Measurements from ENCODE around the gene FARS2. TPM values are rescaled to one million over a fixed set of nuclear protein-coding genes. Genes with fewer than 3 reads are reported as not detected.
"Not testable (repeated sequence)": the region's sequence is repeated elsewhere in the genome, so short reads cannot be mapped to it uniquely, and the experiment has no call there.

The FARS2 gene
- polyA plus RNA-seq, 1 of the 3 experiments (the other 2 are of a cell fraction), result 12.5 TPM

GRCh38 chr6:5682530-5682929 lies 421.2 kb downstream of the FARS2 start:
- POLR2A ChIA-PET, result no interaction called here

GRCh38 chr6:5683747-5684146 lies 422.4 kb downstream of the FARS2 start:
- H3F3A ChIP-seq (replicated peaks; ENCODE audit: insufficient read depth); H3K36me3 ChIP-seq (replicated peaks in 1 of 2; ENCODE audit: control insufficient read depth in 1 of 2, insufficient read depth in 2 of 2, low read length in 1 of 2); H3K9me3 ChIP-seq; H3K79me2 ChIP-seq (ENCODE audit: insufficient read depth); H3K4me1 ChIP-seq (ENCODE audit: control insufficient read depth in 1 of 2, insufficient read depth in 2 of 2, low read depth in 1 of 2, low read length in 1 of 2); POLR2A ChIA-PET; H2AFZ ChIP-seq (ENCODE audit: low read depth); H3K27ac ChIP-seq (ENCODE audit: low read depth in 2 of 2, low read length in 1 of 2); H4K20me1 ChIP-seq (ENCODE audit: insufficient read depth); CTCF ChIA-PET; DNase-seq; H3K4me3 ChIP-seq (ENCODE audit: low read depth in 2 of 2, low read length in 1 of 2); H3K4me2 ChIP-seq; H3K9ac ChIP-seq; H3K27me3 ChIP-seq (ENCODE audit: insufficient read depth); H3K9me2 ChIP-seq: not testable (repeated sequence)
- WGBS (ENCODE audit: low lambda C conversion rate), result 79% methylated on average over 5 of the region's 5 CpGs

More at GRCh38 chr6:5682530-5682929, 421.2 kb downstream of the FARS2 start:
- no peak overlapping the region for H3K27ac ChIP-seq (ENCODE audit: low read depth in 2 of 2, low read length in 1 of 2)
- no peaks in the 10 kb centered on the region for H3K9me2 ChIP-seq
- H3K27me3 ChIP-seq (ENCODE audit: insufficient read depth), result no peaks in the 10 kb centered on the region
- H3F3A ChIP-seq (replicated peaks; ENCODE audit: insufficient read depth), result no peaks in the 10 kb centered on the region
- no peaks in the 10 kb centered on the region for H3K9me3 ChIP-seq
- no peak for TF ChIP-seq RXRA (IDR thresholded peaks at IDR 0.05; ENCODE audit: borderline replicate concordance, low read depth)
- no peak for DNase-seq
- no peak overlapping the region for H2AFZ ChIP-seq (ENCODE audit: low read depth)
- H3K4me1 ChIP-seq (ENCODE audit: control insufficient read depth in 1 of 2, insufficient read depth in 2 of 2, low read depth in 1 of 2, low read length in 1 of 2), result no peaks in the 10 kb centered on the region
- WGBS (ENCODE audit: low lambda C conversion rate), result 90% methylated on average over 4 of the region's 4 CpGs
- no peak overlapping the region for H3K9ac ChIP-seq
- CTCF ChIA-PET, result no interaction called here
- no peaks in the 10 kb centered on the region for H3K79me2 ChIP-seq (ENCODE audit: insufficient read depth)
- no peak overlapping the region for H3K4me3 ChIP-seq (ENCODE audit: low read depth in 2 of 2, low read length in 1 of 2)
- H4K20me1 ChIP-seq (ENCODE audit: insufficient read depth), result no peaks in the 10 kb centered on the region
- H3K4me2 ChIP-seq, result no peak overlapping the region
- no peaks in the 10 kb centered on the region for H3K36me3 ChIP-seq (replicated peaks in 1 of 2; ENCODE audit: control insufficient read depth in 1 of 2, insufficient read depth in 2 of 2, low read length in 1 of 2)

- H3K4me2 ChIP-seq, result no peak overlapping the region
- no peaks in the 10 kb centered on the region for H3F3A ChIP-seq (replicated peaks; ENCODE audit: insufficient read depth)
- H3K79me2 ChIP-seq (ENCODE audit: insufficient read depth), result no peaks in the 10 kb centered on the region
- H3K27me3 ChIP-seq (ENCODE audit: insufficient read depth), result no peaks in the 10 kb centered on the region
- ChIA-PET CTCF (interaction anchor here (0.9 kb wide), 1 partner anchor 213 kb away, joined by 3 read pairs; no protein-coding TSS in a partner anchor), POLR2A (no interaction called here)
- DNase-seq, result no peak
- H3K27ac ChIP-seq (ENCODE audit: low read depth in 2 of 2, low read length in 1 of 2), result no peak overlapping the region
- H2AFZ ChIP-seq (ENCODE audit: low read depth), result no peak overlapping the region
- H3K36me3 ChIP-seq (replicated peaks in 1 of 2; ENCODE audit: control insufficient read depth in 1 of 2, insufficient read depth in 2 of 2, low read length in 1 of 2), result no peaks in the 10 kb centered on the region
- H3K4me3 ChIP-seq (ENCODE audit: low read depth in 2 of 2, low read length in 1 of 2), result no peak overlapping the region
- TF ChIP-seq FOXJ3 (CRISPR knock-in tag; IDR thresholded peaks at IDR 0.05) (no peak), USF2 (IDR thresholded peaks at IDR 0.05; ENCODE audit: borderline replicate concordance, low read depth, low read length) (no peak), TCF12 (IDR thresholded peaks at IDR 0.05) (no peak), MEF2A (IDR thresholded peaks at IDR 0.05; ENCODE audit: borderline replicate concordance, low read depth) (no peak), RFX5 (IDR thresholded peaks at IDR 0.05; ENCODE audit: low read length) (no peak), FOSL2 (IDR thresholded peaks at IDR 0.05; ENCODE audit: borderline replicate concordance, low read depth) (no peak), EP300 (IDR thresholded peaks at IDR 0.05; ENCODE audit: borderline replicate concordance in 1 of 2, low read depth in 1 of 2, low read length in 1 of 2) (no peak), PBX3 (IDR thresholded peaks at IDR 0.05) (no peak), USF1 (IDR thresholded peaks at IDR 0.05; ENCODE audit: borderline replicate concordance, low read depth) (no peak), IRF3 (IDR thresholded peaks at IDR 0.05; ENCODE audit: low read depth, low read length) (no peak), POLR2AphosphoS5 (IDR thresholded peaks at IDR 0.05; ENCODE audit: low read depth, low read length) (no peak), EZH2phosphoT487 (IDR thresholded peaks at IDR 0.05; ENCODE audit: borderline replicate concordance, low read depth) (no peak), FOXM1 (IDR thresholded peaks at IDR 0.05; ENCODE audit: low read depth) (no peak), MAX (IDR thresholded peaks at IDR 0.05; ENCODE audit: low read depth) (no peak), MXI1 (IDR thresholded peaks at IDR 0.05; ENCODE audit: low read depth, low read length) (no peak), SIN3A (IDR thresholded peaks at IDR 0.05; ENCODE audit: borderline replicate concordance, low read depth, low read length) (no peak)
- no peaks in the 10 kb centered on the region for H4K20me1 ChIP-seq (ENCODE audit: insufficient read depth)
- no peaks in the 10 kb centered on the region for H3K4me1 ChIP-seq (ENCODE audit: control insufficient read depth in 1 of 2, insufficient read depth in 2 of 2, low read depth in 1 of 2, low read length in 1 of 2)
- no peaks in the 10 kb centered on the region for H3K9me2 ChIP-seq
- 91% methylated on average over 6 of the region's 6 CpGs for WGBS (ENCODE audit: low lambda C conversion rate)
- no peaks in the 10 kb centered on the region for H3K9me3 ChIP-seq
- H3K9ac ChIP-seq, result no peak overlapping the region
Measured at GRCh38 chr6:5684320-5685053, 423.2 kb downstream of the FARS2 start.
